WTC11 (cell line): ENCODE results near the gene HECW1. TPM values are rescaled to one million over a fixed set of nuclear protein-coding genes. Genes with fewer than 3 reads are reported as not detected.

Source experiments
- ATAC-seq: fragments of 200-7000 bp; cut with Tn5 transposase; 2 replicates; pipeline ENCODE4 v1.10.0; 2021; ENCODE audit warnings: mild to moderate bottlenecking, moderate library complexity
- CTCF ChIA-PET: fragments of 300-600 bp; sonication (Branson Sonifier 250); formaldehyde crosslinking; loops from one replicate; lab custom pipeline; 2021; ENCODE audit warnings: antibody characterized with exemption; lab: Charles Lee
- POLR2A ChIA-PET: fragments of 350-600 bp; sonication (Branson Sonifier 250); formaldehyde crosslinking; loops from one replicate; lab custom pipeline; 2021; ENCODE audit warnings: antibody characterized with exemption; lab: Charles Lee
- DNase-seq: peaks from one replicate; pipeline ENCODE4 v3.0.0; 2021; ENCODE audit warnings: low spot score
- H3K27ac Mint-ChIP-seq: 2 replicates; pipeline ENCODE4 v1.8.0; 2021; ENCODE audit warnings: mixed read lengths
- H3K27me3 Mint-ChIP-seq: 2 replicates; pipeline ENCODE4 v1.8.0; 2021; ENCODE audit warnings: low read depth, mild to moderate bottlenecking, moderate library complexity, mixed read lengths
- H3K36me3 Mint-ChIP-seq: 2 replicates; pipeline ENCODE4 v1.8.0; 2021; ENCODE audit warnings: mixed read lengths
- H3K4me1 Mint-ChIP-seq: 2 replicates; pipeline ENCODE4 v1.8.0; 2022; ENCODE audit warnings: mixed read lengths
- H3K4me3 Mint-ChIP-seq: 2 replicates; pipeline ENCODE4 v1.8.0; 2021; ENCODE audit warnings: mild to moderate bottlenecking, moderate library complexity, mixed read lengths
- H3K9me3 Mint-ChIP-seq: 2 replicates; pipeline ENCODE4 v1.8.0; 2021; ENCODE audit warnings: mixed read lengths
- ARID4B ChIP-seq: sonication (generic); formaldehyde crosslinking; IDR thresholded peaks from 2 replicates; pipeline ENCODE4 v1.8.0; 2023; ENCODE audit warnings: missing genetic modification reagents, mild to moderate bottlenecking, borderline replicate concordance
- ATF1 ChIP-seq: sonication (generic); formaldehyde crosslinking; IDR thresholded peaks from 2 replicates; pipeline ENCODE4 v1.8.1; 2023; ENCODE audit warnings: mild to moderate bottlenecking, moderate library complexity, missing genetic modification reagents
- ATF2 ChIP-seq: sonication (generic); formaldehyde crosslinking; IDR thresholded peaks from 2 replicates; pipeline ENCODE4 v1.8.1; 2022; ENCODE audit warnings: low read depth, missing genetic modification reagents, borderline replicate concordance
- ATF6 ChIP-seq: sonication (generic); formaldehyde crosslinking; IDR thresholded peaks from 2 replicates; pipeline ENCODE4 v1.8.1; 2023; ENCODE audit warnings: mild to moderate bottlenecking, missing genetic modification reagents
- E2F5 ChIP-seq: sonication (generic); formaldehyde crosslinking; IDR thresholded peaks from 2 replicates; pipeline ENCODE4 v1.8.1; 2022; ENCODE audit warnings: mild to moderate bottlenecking, moderate library complexity, missing genetic modification reagents
- GTF2I ChIP-seq: fragments of 250-450 bp; sonication (Bioruptor Pico); conservative IDR thresholded peaks from 2 replicates; pipeline ENCODE4 v1.4.0; 2021; ENCODE audit warnings: mild to moderate bottlenecking
- HMGXB4 ChIP-seq: sonication (generic); formaldehyde crosslinking; IDR thresholded peaks from 2 replicates; pipeline ENCODE4 v1.8.1; 2023; ENCODE audit warnings: mild to moderate bottlenecking, moderate library complexity, missing genetic modification reagents
- MXD4 ChIP-seq: fragments of 250-450 bp; sonication (Bioruptor Pico); IDR thresholded peaks from 2 replicates; pipeline ENCODE4 v1.8.0; 2021; ENCODE audit warnings: mild to moderate bottlenecking, moderate library complexity, borderline replicate concordance
- NR3C1 ChIP-seq: sonication (generic); formaldehyde crosslinking; conservative IDR thresholded peaks from 2 replicates; pipeline ENCODE4 v1.8.1; 2023; ENCODE audit warnings: low read depth, mild to moderate bottlenecking, missing genetic modification reagents
- OVOL2 ChIP-seq: fragments of 250-450 bp; sonication (Bioruptor Pico); IDR thresholded peaks from 2 replicates; pipeline ENCODE4 v1.9.0; 2021; ENCODE audit warnings: mild to moderate bottlenecking, borderline replicate concordance
- PRRX2 ChIP-seq: fragments of 250-450 bp; sonication (Bioruptor Pico); IDR thresholded peaks from 2 replicates; pipeline ENCODE4 v1.8.0; 2021; ENCODE audit warnings: mild to moderate bottlenecking
- RORB ChIP-seq: fragments of 250-450 bp; sonication (Bioruptor Pico); IDR thresholded peaks from 2 replicates; pipeline ENCODE4 v1.9.0; 2021; ENCODE audit warnings: mild to moderate bottlenecking
- ZBTB21 ChIP-seq: sonication (generic); formaldehyde crosslinking; IDR thresholded peaks from 2 replicates; pipeline ENCODE4 v1.8.1; 2023; ENCODE audit warnings: mild to moderate bottlenecking, missing genetic modification reagents, borderline replicate concordance
- ZNF121 ChIP-seq: sonication (generic); formaldehyde crosslinking; IDR thresholded peaks from 2 replicates; pipeline ENCODE4 v1.8.0; 2023; ENCODE audit warnings: missing genetic modification reagents
- ZNF138 ChIP-seq: sonication (generic); formaldehyde crosslinking; conservative IDR thresholded peaks from 2 replicates; pipeline ENCODE4 v1.8.1; 2022; ENCODE audit warnings: mild to moderate bottlenecking, moderate library complexity, missing genetic modification reagents
- ZNF232 ChIP-seq: sonication (generic); formaldehyde crosslinking; IDR thresholded peaks from 2 replicates; pipeline ENCODE4 v1.8.0; 2022; ENCODE audit warnings: mild to moderate bottlenecking, missing genetic modification reagents
- ZNF263 ChIP-seq: sonication (generic); formaldehyde crosslinking; IDR thresholded peaks from 2 replicates; pipeline ENCODE4 v1.8.1; 2022; ENCODE audit warnings: low read depth, mild to moderate bottlenecking, moderate library complexity, missing genetic modification reagents
- total RNA-seq: library from RNA; stranded (reverse); gene quantifications from 3 replicates; pipeline ENCODE4 v1.2.3, GENCODE V29; 2021
- TF ChIP-seq, protein P1 (sequence below): fragments of 200-600 bp; IDR thresholded peaks from 2 replicates; pipeline ENCODE4 v1.8.0; 2022; ENCODE audit warnings: antibody characterized with exemption
- TF ChIP-seq, protein P2 (sequence below): sonication (generic); formaldehyde crosslinking; IDR thresholded peaks from 2 replicates; pipeline ENCODE4 v1.8.0; 2022; ENCODE audit warnings: mild to moderate bottlenecking, missing genetic modification reagents

HECW1 gene
- total RNA-seq, 1 experiment from 2014 or later, result 6.1 TPM

DNA sequence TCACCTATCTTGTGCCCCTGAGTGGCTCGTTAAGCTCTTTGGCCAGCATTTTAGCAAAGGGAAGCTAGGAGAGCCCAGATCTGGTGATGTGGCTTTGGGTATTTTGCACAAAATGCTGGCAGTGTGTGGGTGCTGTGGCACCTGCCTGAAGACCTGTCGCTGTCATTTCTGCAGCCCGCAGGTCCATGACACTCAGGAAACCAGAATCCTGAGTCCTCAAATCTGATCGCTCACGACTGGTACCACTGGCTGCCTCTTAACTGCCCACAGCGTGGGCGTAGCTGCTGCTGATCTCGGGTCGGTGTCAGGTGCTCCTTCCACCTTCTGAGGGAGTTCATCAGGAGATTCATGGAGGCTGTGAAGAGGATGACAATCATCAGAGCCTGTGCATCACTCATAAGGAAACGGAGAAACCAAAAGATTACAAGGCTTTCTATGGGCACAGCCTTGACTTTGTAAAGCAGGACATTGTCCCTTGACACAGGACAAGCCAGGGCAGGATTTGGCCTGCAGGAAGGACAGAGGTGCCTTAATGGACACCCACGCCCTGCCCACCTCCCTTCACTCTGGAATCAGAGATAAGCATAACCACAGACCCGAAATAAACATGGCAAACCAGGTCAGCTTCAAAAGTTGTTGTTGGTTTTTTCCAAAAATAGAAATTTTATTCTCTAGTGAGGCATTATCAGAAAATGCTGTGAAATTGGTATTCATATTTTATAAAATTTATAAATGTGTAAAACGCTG, 399.5 kb downstream of the HECW1 start:
- Mint-ChIP-seq H3K4me1 (peaks cover 31% of the 10 kb centered on the region), H3K27me3 (no peaks in the 10 kb centered on the region), H3K9me3 (no peaks in the 10 kb centered on the region), H3K36me3 (no peaks in the 10 kb centered on the region), H3K4me3 (no peak overlapping the region), H3K27ac (no peak overlapping the region)
- ATAC-seq (no peak), DNase-seq (no peak)
- ChIA-PET POLR2A (interaction anchor here (0.8 kb wide), 1 partner anchor 70 kb away, joined by 4 read pairs; no protein-coding TSS in a partner anchor), CTCF (interaction anchor here (1.0 to 5.1 kb wide), 10 partner anchors 11 to 404 kb away, joined by 3 to 33 read pairs (median 4); partner anchors contain the start of gene STK17A)
- no peak for TF ChIP-seq ZNF263
- no peak for TF ChIP-seq ARID4B (CRISPR knock-in tag)
- no peak for TF ChIP-seq ZBTB21 (CRISPR knock-in tag)
- TF ChIP-seq PRRX2 (CRISPR knock-in tag), result no peak
- no peak for TF ChIP-seq RORB (CRISPR knock-in tag)
- TF ChIP-seq ZNF121, result no peak
- TF ChIP-seq ATF1 (CRISPR knock-in tag), result no peak
- TF ChIP-seq OVOL2 (CRISPR knock-in tag), result no peak
- TF ChIP-seq ZNF232 (CRISPR knock-in tag), result no peak
- no peak for TF ChIP-seq NR3C1
- no peak for TF ChIP-seq MXD4
- TF ChIP-seq ATF6 (CRISPR knock-in tag), result no peak
- TF ChIP-seq ATF2 (CRISPR knock-in tag), result no peak
- TF ChIP-seq ZNF138 (CRISPR knock-in tag), result no peak
- TF ChIP-seq GTF2I, result no peak
- TF ChIP-seq, protein P1, sequence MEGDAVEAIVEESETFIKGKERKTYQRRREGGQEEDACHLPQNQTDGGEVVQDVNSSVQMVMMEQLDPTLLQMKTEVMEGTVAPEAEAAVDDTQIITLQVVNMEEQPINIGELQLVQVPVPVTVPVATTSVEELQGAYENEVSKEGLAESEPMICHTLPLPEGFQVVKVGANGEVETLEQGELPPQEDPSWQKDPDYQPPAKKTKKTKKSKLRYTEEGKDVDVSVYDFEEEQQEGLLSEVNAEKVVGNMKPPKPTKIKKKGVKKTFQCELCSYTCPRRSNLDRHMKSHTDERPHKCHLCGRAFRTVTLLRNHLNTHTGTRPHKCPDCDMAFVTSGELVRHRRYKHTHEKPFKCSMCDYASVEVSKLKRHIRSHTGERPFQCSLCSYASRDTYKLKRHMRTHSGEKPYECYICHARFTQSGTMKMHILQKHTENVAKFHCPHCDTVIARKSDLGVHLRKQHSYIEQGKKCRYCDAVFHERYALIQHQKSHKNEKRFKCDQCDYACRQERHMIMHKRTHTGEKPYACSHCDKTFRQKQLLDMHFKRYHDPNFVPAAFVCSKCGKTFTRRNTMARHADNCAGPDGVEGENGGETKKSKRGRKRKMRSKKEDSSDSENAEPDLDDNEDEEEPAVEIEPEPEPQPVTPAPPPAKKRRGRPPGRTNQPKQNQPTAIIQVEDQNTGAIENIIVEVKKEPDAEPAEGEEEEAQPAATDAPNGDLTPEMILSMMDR, result no peak
- no peak for TF ChIP-seq E2F5 (CRISPR knock-in tag)
- TF ChIP-seq, protein P2, sequence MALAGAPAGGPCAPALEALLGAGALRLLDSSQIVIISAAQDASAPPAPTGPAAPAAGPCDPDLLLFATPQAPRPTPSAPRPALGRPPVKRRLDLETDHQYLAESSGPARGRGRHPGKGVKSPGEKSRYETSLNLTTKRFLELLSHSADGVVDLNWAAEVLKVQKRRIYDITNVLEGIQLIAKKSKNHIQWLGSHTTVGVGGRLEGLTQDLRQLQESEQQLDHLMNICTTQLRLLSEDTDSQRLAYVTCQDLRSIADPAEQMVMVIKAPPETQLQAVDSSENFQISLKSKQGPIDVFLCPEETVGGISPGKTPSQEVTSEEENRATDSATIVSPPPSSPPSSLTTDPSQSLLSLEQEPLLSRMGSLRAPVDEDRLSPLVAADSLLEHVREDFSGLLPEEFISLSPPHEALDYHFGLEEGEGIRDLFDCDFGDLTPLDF (CRISPR knock-in tag), result no peak
- no peak for TF ChIP-seq HMGXB4 (CRISPR knock-in tag)
